Measurements from ENCODE around the gene ASAP2. TPM values are rescaled to one million over a fixed set of nuclear protein-coding genes. Genes with fewer than 3 reads are reported as not detected.

The ASAP2 gene
- total and polyA plus RNA-seq, 9 of the 15 experiments (the other 6 are each of a cell fraction or from before 2014, with no cell fraction given) = 0.06 to 4.3 (median 3.1) TPM

DNA sequence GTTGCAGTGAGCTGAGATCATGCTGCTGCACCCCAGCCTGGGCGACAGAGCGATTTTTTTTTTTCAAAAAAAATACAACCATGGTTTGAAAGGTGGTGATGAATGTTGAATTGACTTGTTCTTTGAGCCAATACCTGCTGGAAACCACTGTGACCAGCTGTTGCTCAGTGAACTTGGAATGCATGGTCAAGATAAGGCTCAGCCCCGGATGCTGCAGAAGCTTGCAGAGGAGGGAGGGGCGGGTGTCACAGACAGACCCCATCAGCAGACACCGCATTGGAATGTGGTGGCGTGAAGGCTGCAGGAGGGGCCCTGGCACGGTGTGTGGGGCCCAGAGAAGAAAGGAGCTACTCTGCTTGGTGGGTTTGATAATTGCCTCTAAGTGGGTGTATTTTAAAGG, 125.1 kb downstream of the ASAP2 start (continued):
- TF ChIP-seq MECOM (CRISPR knock-in tag; IDR thresholded peaks at IDR 0.05) (no peak), FOXJ3 (CRISPR knock-in tag; IDR thresholded peaks at IDR 0.05) (no peak), TCF3 (CRISPR knock-in tag; IDR thresholded peaks at IDR 0.05) (peak; percentile 89), HSF4 (CRISPR knock-in tag; IDR thresholded peaks at IDR 0.05; ENCODE audit: borderline replicate concordance) (no peak), SMAD4 (CRISPR knock-in tag; conservative IDR thresholded peaks at IDR 0.05) (0 out of 2 replicates have a peak, but pooled peaks have one; percentile 60), SIRT6 (IDR thresholded peaks at IDR 0.05; ENCODE audit: low read depth, low read length) (no peak), ZBTB7A (IDR thresholded peaks at IDR 0.05; ENCODE audit: borderline replicate concordance, control insufficient read depth, low read depth, low read length) (peak; percentile 82), MTA1 (IDR thresholded peaks at IDR 0.05; ENCODE audit: borderline replicate concordance) (no peak), RHOXF2B (CRISPR knock-in tag; conservative IDR thresholded peaks at IDR 0.05) (no peak), ZKSCAN8 (CRISPR knock-in tag; IDR thresholded peaks at IDR 0.05) (no peak), CCNT2 (IDR thresholded peaks at IDR 0.05; ENCODE audit: borderline replicate concordance, extremely low read depth, insufficient read length, low read depth, low read length) (no peak), ZC3H8 (IDR thresholded peaks at IDR 0.05) (no peak), KAT8 (IDR thresholded peaks at IDR 0.05; ENCODE audit: low read depth) (no peak), ZNF263 (CRISPR knock-in tag; IDR thresholded peaks at IDR 0.05; ENCODE audit: borderline replicate concordance) (no peak)
- TF ChIP-seq, protein P1, sequence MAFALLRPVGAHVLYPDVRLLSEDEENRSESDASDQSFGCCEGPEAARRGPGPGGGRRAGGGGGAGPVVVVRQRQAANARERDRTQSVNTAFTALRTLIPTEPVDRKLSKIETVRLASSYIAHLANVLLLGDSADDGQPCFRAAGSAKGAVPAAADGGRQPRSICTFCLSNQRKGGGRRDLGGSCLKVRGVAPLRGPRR (CRISPR knock-in tag; IDR thresholded peaks at IDR 0.05) = no peak
- TF ChIP-seq, protein P2, sequence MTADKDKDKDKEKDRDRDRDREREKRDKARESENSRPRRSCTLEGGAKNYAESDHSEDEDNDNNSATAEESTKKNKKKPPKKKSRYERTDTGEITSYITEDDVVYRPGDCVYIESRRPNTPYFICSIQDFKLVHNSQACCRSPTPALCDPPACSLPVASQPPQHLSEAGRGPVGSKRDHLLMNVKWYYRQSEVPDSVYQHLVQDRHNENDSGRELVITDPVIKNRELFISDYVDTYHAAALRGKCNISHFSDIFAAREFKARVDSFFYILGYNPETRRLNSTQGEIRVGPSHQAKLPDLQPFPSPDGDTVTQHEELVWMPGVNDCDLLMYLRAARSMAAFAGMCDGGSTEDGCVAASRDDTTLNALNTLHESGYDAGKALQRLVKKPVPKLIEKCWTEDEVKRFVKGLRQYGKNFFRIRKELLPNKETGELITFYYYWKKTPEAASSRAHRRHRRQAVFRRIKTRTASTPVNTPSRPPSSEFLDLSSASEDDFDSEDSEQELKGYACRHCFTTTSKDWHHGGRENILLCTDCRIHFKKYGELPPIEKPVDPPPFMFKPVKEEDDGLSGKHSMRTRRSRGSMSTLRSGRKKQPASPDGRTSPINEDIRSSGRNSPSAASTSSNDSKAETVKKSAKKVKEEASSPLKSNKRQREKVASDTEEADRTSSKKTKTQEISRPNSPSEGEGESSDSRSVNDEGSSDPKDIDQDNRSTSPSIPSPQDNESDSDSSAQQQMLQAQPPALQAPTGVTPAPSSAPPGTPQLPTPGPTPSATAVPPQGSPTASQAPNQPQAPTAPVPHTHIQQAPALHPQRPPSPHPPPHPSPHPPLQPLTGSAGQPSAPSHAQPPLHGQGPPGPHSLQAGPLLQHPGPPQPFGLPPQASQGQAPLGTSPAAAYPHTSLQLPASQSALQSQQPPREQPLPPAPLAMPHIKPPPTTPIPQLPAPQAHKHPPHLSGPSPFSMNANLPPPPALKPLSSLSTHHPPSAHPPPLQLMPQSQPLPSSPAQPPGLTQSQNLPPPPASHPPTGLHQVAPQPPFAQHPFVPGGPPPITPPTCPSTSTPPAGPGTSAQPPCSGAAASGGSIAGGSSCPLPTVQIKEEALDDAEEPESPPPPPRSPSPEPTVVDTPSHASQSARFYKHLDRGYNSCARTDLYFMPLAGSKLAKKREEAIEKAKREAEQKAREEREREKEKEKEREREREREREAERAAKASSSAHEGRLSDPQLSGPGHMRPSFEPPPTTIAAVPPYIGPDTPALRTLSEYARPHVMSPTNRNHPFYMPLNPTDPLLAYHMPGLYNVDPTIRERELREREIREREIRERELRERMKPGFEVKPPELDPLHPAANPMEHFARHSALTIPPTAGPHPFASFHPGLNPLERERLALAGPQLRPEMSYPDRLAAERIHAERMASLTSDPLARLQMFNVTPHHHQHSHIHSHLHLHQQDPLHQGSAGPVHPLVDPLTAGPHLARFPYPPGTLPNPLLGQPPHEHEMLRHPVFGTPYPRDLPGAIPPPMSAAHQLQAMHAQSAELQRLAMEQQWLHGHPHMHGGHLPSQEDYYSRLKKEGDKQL (CRISPR knock-in tag; IDR thresholded peaks at IDR 0.05; ENCODE audit: borderline replicate concordance) = no peak
- TF ChIP-seq, protein P3, sequence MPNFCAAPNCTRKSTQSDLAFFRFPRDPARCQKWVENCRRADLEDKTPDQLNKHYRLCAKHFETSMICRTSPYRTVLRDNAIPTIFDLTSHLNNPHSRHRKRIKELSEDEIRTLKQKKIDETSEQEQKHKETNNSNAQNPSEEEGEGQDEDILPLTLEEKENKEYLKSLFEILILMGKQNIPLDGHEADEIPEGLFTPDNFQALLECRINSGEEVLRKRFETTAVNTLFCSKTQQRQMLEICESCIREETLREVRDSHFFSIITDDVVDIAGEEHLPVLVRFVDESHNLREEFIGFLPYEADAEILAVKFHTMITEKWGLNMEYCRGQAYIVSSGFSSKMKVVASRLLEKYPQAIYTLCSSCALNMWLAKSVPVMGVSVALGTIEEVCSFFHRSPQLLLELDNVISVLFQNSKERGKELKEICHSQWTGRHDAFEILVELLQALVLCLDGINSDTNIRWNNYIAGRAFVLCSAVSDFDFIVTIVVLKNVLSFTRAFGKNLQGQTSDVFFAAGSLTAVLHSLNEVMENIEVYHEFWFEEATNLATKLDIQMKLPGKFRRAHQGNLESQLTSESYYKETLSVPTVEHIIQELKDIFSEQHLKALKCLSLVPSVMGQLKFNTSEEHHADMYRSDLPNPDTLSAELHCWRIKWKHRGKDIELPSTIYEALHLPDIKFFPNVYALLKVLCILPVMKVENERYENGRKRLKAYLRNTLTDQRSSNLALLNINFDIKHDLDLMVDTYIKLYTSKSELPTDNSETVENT (CRISPR knock-in tag; IDR thresholded peaks at IDR 0.05) = no peak
- TF ChIP-seq, protein P4, sequence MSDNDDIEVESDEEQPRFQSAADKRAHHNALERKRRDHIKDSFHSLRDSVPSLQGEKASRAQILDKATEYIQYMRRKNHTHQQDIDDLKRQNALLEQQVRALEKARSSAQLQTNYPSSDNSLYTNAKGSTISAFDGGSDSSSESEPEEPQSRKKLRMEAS (CRISPR knock-in tag; IDR thresholded peaks at IDR 0.05) = no peak
- TF ChIP-seq, protein P5, sequence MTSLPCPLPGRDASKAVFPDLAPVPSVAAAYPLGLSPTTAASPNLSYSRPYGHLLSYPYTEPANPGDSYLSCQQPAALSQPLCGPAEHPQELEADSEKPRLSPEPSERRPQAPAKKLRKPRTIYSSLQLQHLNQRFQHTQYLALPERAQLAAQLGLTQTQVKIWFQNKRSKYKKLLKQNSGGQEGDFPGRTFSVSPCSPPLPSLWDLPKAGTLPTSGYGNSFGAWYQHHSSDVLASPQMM (CRISPR knock-in tag; IDR thresholded peaks at IDR 0.05) = no peak
